Epithelial cell of prostate (primary cell): ENCODE results near the gene ANAPC7.
"Not testable (repeated sequence)": the region's sequence is repeated elsewhere in the genome, so short reads cannot be mapped to it uniquely, and the experiment has no call there.

Experiments used
- DNase-seq: peaks from one replicate; pipeline ENCODE4 v3.0.0-alpha.2; 2011; ENCODE audit warnings: low read depth, low spot score
- H3K27ac ChIP-seq: fragments of 450-650 bp; 2 replicates; pipeline ENCODE4 v1.5.1; 2017; ENCODE audit warnings: mild to moderate bottlenecking

The ANAPC7 gene

GRCh38 chr12:110378131-110378790 is 25.2 kb downstream of the ANAPC7 start:
- not testable (repeated sequence) for DNase-seq, H3K27ac ChIP-seq

GRCh38 chr12:110373962-110374611 is 29.4 kb downstream of the ANAPC7 start:
- DNase-seq, result no peak

GRCh38 chr12:110373425-110373824 is 30.1 kb downstream of the ANAPC7 start:
- H3K27ac ChIP-seq, result peak overlapping the region; percentile 56
- no peak for DNase-seq

More at GRCh38 chr12:110373962-110374611, 29.4 kb downstream of the ANAPC7 start:
- peak overlapping the region; percentile 56 for H3K27ac ChIP-seq

DNA sequence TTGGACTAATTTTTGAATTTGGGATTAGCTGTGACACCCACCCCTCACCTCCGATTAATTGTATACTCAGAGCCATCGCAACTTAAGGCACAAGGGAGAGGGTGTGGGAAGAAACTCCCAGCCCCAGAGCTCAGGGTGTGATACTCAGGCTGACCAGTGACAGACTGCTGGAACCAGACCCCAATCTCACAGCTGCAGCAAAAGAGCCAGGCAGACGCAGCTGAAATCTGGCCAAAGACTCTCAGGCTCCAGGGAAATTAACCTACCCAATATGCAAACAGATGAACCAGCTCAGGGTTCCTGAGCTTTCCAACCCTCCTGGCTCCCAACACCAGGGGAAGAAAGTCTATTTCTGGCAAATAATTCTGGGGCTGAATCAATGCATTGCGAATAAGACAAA is 30.5 kb downstream of the ANAPC7 start:
- DNase-seq, result no peak
- peak overlapping the region; percentile 56 for H3K27ac ChIP-seq

DNA sequence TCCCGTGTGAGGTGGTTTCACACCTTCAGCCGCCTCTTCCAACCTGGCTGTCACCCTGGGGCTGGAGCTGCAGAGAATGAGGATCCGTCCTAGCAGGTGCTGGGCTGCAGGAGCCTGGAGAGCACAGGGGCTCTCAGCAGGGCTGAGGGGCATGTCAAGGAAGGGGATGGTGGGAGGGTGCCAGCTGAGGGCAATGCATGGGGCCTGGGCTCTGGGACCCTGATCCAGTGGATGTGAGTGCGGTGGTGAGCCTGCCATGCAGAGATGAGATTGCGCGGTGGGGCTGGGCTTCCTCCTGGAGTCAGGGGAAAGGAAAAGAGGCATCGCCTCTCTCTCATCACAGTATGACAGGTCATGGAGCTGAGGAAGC is 31.5 kb downstream of the ANAPC7 start:
- peak overlapping the region; percentile 84 for H3K27ac ChIP-seq

GRCh38 chr12:110371408-110372055 is 32.0 kb downstream of the ANAPC7 start:
- DNase-seq, result no peak
- peak overlapping the region; percentile 84 for H3K27ac ChIP-seq

More for the DNA sequence above, 31.5 kb downstream of the ANAPC7 start:
- DNase-seq, result no peak

DNA sequence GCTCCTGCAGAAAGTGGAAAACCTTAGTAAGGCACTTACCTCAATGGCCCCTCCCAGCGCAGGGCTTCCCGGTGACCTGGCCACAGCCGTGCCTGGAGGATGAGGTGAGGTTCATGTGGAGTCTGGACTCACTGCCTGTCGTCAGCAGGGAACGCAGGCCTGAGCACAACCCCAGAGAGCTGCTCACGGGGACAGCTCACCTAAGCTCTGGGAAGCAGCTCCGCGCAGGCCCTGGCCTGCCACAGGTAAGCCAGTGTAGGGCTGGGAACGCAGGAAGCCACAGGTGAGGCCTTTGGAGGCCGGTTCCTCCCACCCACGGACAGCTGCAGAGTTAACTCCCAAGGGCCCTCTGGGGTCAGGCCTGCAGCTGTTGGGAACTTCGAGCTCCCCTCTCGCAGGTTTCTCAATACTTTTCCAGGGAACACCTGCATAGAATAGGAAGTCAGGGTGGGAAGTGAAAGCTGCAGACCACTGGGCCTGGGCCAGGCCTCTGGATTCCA is 32.7 kb downstream of the ANAPC7 start:
- DNase-seq, result peak; percentile 90
- H3K27ac ChIP-seq, result peak overlapping the region; percentile 84

- peak overlapping the region; percentile 84 for H3K27ac ChIP-seq
Observed at GRCh38 chr12:110369992-110370391, 33.5 kb downstream of the ANAPC7 start.

GRCh38 chr12:110367181-110367864 is 36.2 kb downstream of the ANAPC7 start:
- DNase-seq, result no peak

More at GRCh38 chr12:110369992-110370391, 33.5 kb downstream of the ANAPC7 start:
- no peak for DNase-seq

GRCh38 chr12:110366321-110367142 is 37.0 kb downstream of the ANAPC7 start:
- no peak overlapping the region for H3K27ac ChIP-seq
- DNase-seq, result no peak

More at GRCh38 chr12:110367181-110367864, 36.2 kb downstream of the ANAPC7 start:
- H3K27ac ChIP-seq, result no peak overlapping the region

- H3K27ac ChIP-seq, result no peak overlapping the region
- DNase-seq, result no peak
Observed at GRCh38 chr12:110365489-110366320, 37.8 kb downstream of the ANAPC7 start.

GRCh38 chr12:110361216-110361615 is 42.3 kb downstream of the ANAPC7 start:
- DNase-seq, result no peak
- H3K27ac ChIP-seq, result no peak overlapping the region

- not testable (repeated sequence) for DNase-seq
Observed at GRCh38 chr12:110358384-110359097, 45.0 kb downstream of the ANAPC7 start.

GRCh38 chr12:110355073-110355472 is 48.4 kb downstream of the ANAPC7 start:
- no peak for DNase-seq
- H3K27ac ChIP-seq, result peak overlapping the region; percentile 16

More at GRCh38 chr12:110358384-110359097, 45.0 kb downstream of the ANAPC7 start:
- not testable (repeated sequence) for H3K27ac ChIP-seq

GRCh38 chr12:110354172-110354780 is 49.2 kb downstream of the ANAPC7 start:
- peak overlapping the region; percentile 16 for H3K27ac ChIP-seq
- no peak for DNase-seq

GRCh38 chr12:110353211-110353965 is 50.1 kb downstream of the ANAPC7 start:
- peak overlapping the region; percentile 16 for H3K27ac ChIP-seq
- no peak for DNase-seq

- no peak for DNase-seq
- H3K27ac ChIP-seq, result no peak overlapping the region
Observed at GRCh38 chr12:110352401-110352800, 51.1 kb downstream of the ANAPC7 start.
